PC-3 (cell line): ENCODE data around the gene COL6A2. TPM values are rescaled to one million over a fixed set of nuclear protein-coding genes. Genes with fewer than 3 reads are reported as not detected.

Experiments used
- ATAC-seq: fragments of 200-7000 bp; cut with Tn5 transposase; 2 replicates; pipeline ENCODE4 v1.9.1; 2020; ENCODE audit warnings: mild to moderate bottlenecking, moderate library complexity
- BruUV-seq: library from RNA; stranded (reverse); fragments of 400-500 nt; replicated peaks from 2 replicates; lab custom pipeline; 2021; lab: Mats Ljungman, UMichigan
- CTCF ChIA-PET: fragments of 300-600 bp; sonication (Branson Sonifier 250); formaldehyde crosslinking; loops from one replicate; lab custom pipeline; 2022; ENCODE audit warnings: antibody characterized with exemption; lab: Charles Lee
- POLR2A ChIA-PET: fragments of 300-600 bp; sonication (Branson Sonifier 250); formaldehyde crosslinking; loops from one replicate; lab custom pipeline; 2022; ENCODE audit warnings: antibody characterized with exemption; ENCODE audit not compliant: unreplicated experiment; lab: Charles Lee
- DNase-seq: peaks from one replicate; pipeline ENCODE4 v3.0.0-alpha.2; 2015
- H2AFZ ChIP-seq: fragments of 300-600 bp; sonication (generic); 2 replicates; pipeline ENCODE4 v1.6.0; 2016; ENCODE audit warnings: antibody characterized with exemption, low read length
- H3F3A ChIP-seq: fragments of 300-600 bp; sonication (generic); one replicate; pipeline ENCODE4 v1.6.0; 2017; ENCODE audit warnings: antibody characterized with exemption, low read length, control low read depth, mild to moderate bottlenecking; ENCODE audit not compliant: unreplicated experiment
- H3K27ac ChIP-seq: fragments of 300-600 bp; sonication (generic); 2 replicates; pipeline ENCODE4 v1.5.1; 2016; ENCODE audit warnings: mild to moderate bottlenecking, low read length
- H3K27me3 ChIP-seq: fragments of 300-600 bp; sonication (generic); 2 replicates; pipeline ENCODE4 v1.6.1; 2016; ENCODE audit warnings: low read length, mixed read lengths
- H3K36me3 ChIP-seq: fragments of 300-600 bp; sonication (generic); 2 replicates; pipeline ENCODE4 v1.6.1; 2016; ENCODE audit warnings: low read depth, mixed run types, low read length, mixed read lengths
- H3K4me1 ChIP-seq: fragments of 300-600 bp; sonication (generic); 2 replicates; pipeline ENCODE4 v1.5.1; 2016; ENCODE audit warnings: low read length; ENCODE audit not compliant: insufficient read depth
- H3K4me2 ChIP-seq: fragments of 300-600 bp; sonication (generic); 2 replicates; pipeline ENCODE4 v1.6.0; 2016; ENCODE audit warnings: low read length
- H3K4me3 ChIP-seq: fragments of 300-600 bp; sonication (generic); 2 replicates; pipeline ENCODE4 v1.5.1; 2016; ENCODE audit warnings: mild to moderate bottlenecking, low read length, mixed read lengths
- H3K79me2 ChIP-seq: fragments of 300-600 bp; sonication (generic); 2 replicates; pipeline ENCODE4 v1.6.1; 2017; ENCODE audit warnings: low read length, mixed read lengths
- H3K9ac ChIP-seq: fragments of 300-600 bp; sonication (generic); 2 replicates; pipeline ENCODE4 v1.6.0; 2016; ENCODE audit warnings: mild to moderate bottlenecking, low read length
- H3K9me2 ChIP-seq: fragments of 300-600 bp; sonication (generic); replicated peaks from 2 replicates; pipeline ENCODE4 v1.6.1; 2016; ENCODE audit warnings: mixed run types, low read length, mixed read lengths
- H3K9me3 ChIP-seq: fragments of 300-600 bp; sonication (generic); 2 replicates; pipeline ENCODE4 v1.6.1; 2016; ENCODE audit warnings: low read length, mixed read lengths
- H4K20me1 ChIP-seq: fragments of 300-600 bp; sonication (generic); 2 replicates; pipeline ENCODE4 v1.6.1; 2016; ENCODE audit warnings: low read length, mixed read lengths
- CTCF ChIP-seq: fragments of 300-600 bp; sonication (generic); conservative IDR thresholded peaks from 2 replicates; pipeline ENCODE4 v1.5.1; 2017; ENCODE audit warnings: antibody characterized with exemption, low read depth, mild to moderate bottlenecking, low read length
- EZH2 ChIP-seq: fragments of 300-600 bp; sonication (generic); IDR thresholded peaks from one replicate; pipeline ENCODE4 v1.6.1; 2017; ENCODE audit warnings: antibody characterized with exemption, mild to moderate bottlenecking, low read length; ENCODE audit not compliant: unreplicated experiment
- EZH2phosphoT487 ChIP-seq: fragments of 300-600 bp; sonication (generic); IDR thresholded peaks from 2 replicates; pipeline ENCODE4 v1.6.1; 2018; ENCODE audit warnings: mild to moderate bottlenecking, antibody characterized with exemption, low read length, borderline replicate concordance
- intact Hi-C: fragments of 100-400 bp; cut with micrococcal nuclease; formaldehyde crosslinking; loops from 2 replicates; pipeline ENCODE4 v1.9.0; 2023
- total RNA-seq: library from RNA; depleted of rRNA; stranded (reverse); fragments of >200 nt; gene quantifications from 2 replicates; pipeline ENCODE4 v1.2.3, GENCODE V29; 2014

The COL6A2 gene
- total RNA-seq, 1 experiment from 2014 or later: 521 TPM

- ChIA-PET POLR2A (no interaction called here), CTCF (no interaction called here)
- Histone ChIP-seq H3K9me2 (no peaks in the 10 kb centered on the region), H3K27me3 (no peaks in the 10 kb centered on the region), H4K20me1 (no peaks in the 10 kb centered on the region), H3K27ac (no peak overlapping the region), H3K79me2 (peaks cover 27% of the 10 kb centered on the region), H3K4me2 (no peak overlapping the region), H3K4me3 (no peak overlapping the region), H3K36me3 (0 out of 2 replicates have a peak, but pooled peaks cover 6% of the 10 kb centered on the region), H3K9me3 (no peaks in the 10 kb centered on the region), H3K9ac (no peak overlapping the region), H3F3A (no peaks in the 10 kb centered on the region), H2AFZ (no peak overlapping the region), H3K4me1 (peaks cover 12% of the 10 kb centered on the region)
- no TSS peak for BruUV-seq
- no peak for DNase-seq
- no peak for TF ChIP-seq EZH2
- no peak for TF ChIP-seq CTCF
- TF ChIP-seq EZH2phosphoT487: no peak
- ATAC-seq: no peak
- intact Hi-C loops: no loop called here
Observed at GRCh38 chr21:46171585-46171984, 73.7 kb downstream of the COL6A2 start.

- Histone ChIP-seq H3K9me3 (no peaks in the 10 kb centered on the region), H3K79me2 (peaks cover 27% of the 10 kb centered on the region), H3K4me1 (peaks cover 12% of the 10 kb centered on the region), H3K4me3 (no peak overlapping the region), H3K36me3 (0 out of 2 replicates have a peak, but pooled peaks cover 6% of the 10 kb centered on the region), H3F3A (no peaks in the 10 kb centered on the region), H3K27ac (no peak overlapping the region), H3K9ac (no peak overlapping the region), H3K4me2 (no peak overlapping the region), H3K9me2 (no peaks in the 10 kb centered on the region), H4K20me1 (no peaks in the 10 kb centered on the region), H2AFZ (no peak overlapping the region), H3K27me3 (no peaks in the 10 kb centered on the region)
- POLR2A ChIA-PET: no interaction called here
- BruUV-seq: no TSS peak
- intact Hi-C loops: no loop called here
- no peak for ATAC-seq
- DNase-seq: no peak
- CTCF ChIA-PET: no interaction called here
- TF ChIP-seq EZH2phosphoT487: no peak
- TF ChIP-seq CTCF: no peak
Observed at GRCh38 chr21:46171996-46172862, 74.3 kb downstream of the COL6A2 start.
